ENCODE data around the gene CHST5.
"Not testable (repeated sequence)": the region's sequence is repeated elsewhere in the genome, so short reads cannot be mapped to it uniquely, and the experiment has no call there.

The CHST5 gene

DNA sequence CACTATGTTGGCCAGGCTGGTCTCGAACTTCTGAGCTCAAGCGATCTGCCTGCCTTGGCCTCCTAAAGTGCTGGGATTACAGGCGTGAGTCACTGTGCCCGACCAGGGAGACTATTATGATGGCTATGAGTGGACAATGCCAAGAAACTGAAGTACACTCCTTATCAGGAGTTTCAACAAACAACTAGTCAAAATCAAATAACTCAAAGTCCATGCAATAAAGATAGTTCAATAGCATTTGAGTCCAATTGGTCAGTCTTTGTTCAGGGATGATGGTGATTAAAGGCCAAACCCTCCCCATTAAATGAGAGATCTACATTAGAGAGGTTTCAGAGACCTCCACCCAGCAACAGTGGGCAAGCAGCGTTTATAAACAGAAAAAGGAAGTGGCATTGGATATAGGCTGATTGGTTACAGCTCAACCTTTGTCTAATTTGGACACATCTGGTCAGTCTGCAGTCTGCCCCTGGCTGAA, 8.0 kb downstream of the CHST5 start:
- no peaks in the 10 kb centered on the region for H3K36me3 Mint-ChIP-seq (ENCODE audit: low read depth)
- H3K9me3 Mint-ChIP-seq: no peaks in the 10 kb centered on the region
- no peak overlapping the region for H3K4me3 Mint-ChIP-seq
- H3K4me1 Mint-ChIP-seq: no peaks in the 10 kb centered on the region
- H3K27ac Mint-ChIP-seq: no peak overlapping the region
- no peaks in the 10 kb centered on the region for H3K27me3 Mint-ChIP-seq (ENCODE audit: low read depth)
- TF ChIP-seq, protein P1, sequence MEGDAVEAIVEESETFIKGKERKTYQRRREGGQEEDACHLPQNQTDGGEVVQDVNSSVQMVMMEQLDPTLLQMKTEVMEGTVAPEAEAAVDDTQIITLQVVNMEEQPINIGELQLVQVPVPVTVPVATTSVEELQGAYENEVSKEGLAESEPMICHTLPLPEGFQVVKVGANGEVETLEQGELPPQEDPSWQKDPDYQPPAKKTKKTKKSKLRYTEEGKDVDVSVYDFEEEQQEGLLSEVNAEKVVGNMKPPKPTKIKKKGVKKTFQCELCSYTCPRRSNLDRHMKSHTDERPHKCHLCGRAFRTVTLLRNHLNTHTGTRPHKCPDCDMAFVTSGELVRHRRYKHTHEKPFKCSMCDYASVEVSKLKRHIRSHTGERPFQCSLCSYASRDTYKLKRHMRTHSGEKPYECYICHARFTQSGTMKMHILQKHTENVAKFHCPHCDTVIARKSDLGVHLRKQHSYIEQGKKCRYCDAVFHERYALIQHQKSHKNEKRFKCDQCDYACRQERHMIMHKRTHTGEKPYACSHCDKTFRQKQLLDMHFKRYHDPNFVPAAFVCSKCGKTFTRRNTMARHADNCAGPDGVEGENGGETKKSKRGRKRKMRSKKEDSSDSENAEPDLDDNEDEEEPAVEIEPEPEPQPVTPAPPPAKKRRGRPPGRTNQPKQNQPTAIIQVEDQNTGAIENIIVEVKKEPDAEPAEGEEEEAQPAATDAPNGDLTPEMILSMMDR (IDR thresholded peaks at IDR 0.05; ENCODE audit: unreplicated experiment in 3 of 3): no peak

DNA sequence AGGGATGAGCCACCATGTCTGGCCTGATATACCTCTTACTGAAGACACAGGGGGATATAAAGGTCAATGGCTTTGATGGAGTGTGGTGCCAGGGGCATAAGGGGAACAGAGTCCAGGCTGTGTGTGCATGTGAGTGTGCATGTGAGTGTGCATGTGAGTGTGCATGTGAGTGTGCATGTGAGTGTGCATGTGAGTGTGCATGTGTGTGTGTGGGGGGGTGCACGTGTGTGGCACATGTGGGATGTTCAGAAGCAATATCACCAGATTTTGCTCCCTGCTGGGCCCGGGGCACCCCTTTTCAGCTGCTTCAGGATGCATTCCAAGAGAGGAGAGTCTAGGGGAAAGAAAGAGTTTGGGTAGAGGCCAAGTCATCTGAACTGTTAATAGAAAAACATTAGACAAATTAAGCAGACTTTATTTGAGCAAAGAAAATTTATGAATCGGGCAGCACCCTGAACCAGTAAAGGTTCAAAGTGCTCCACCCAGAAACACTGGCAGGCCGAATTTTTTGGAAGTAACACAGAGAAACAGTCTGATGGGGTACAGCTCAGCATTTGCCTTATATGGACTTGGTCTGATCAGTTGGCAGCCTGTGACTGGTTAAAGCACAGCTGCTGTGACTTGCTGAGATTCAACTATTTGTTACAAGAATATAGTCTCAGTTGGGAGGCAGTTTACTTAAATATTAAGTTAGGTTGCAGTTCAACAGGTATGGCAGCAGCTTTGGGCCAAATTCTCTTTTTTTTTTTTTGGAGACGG, 9.7 kb downstream of the CHST5 start:
- TF ChIP-seq, protein P1 (IDR thresholded peaks at IDR 0.05; ENCODE audit: unreplicated experiment in 3 of 3): no peak
- no peaks in the 10 kb centered on the region for H3K27me3 Mint-ChIP-seq (ENCODE audit: low read depth)

DNA sequence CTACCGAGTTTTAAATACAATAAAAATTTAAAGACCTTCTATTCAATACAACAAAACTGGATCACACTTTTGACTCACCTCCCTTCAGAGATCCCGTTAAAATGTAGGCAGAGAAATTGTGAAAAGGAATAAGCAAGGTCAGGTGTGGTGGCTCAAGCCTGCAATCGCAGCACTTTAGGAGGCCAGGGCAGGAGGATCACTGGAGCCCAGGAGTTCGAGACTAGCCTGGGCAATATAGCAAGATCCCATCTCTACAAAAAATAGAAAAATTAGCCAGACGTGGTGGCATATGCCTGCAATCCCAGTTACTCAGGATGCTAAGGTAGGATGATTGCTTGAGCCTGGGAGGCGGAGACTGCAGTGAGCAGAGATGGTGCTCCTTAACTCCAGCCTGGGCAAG, 16.7 kb downstream of the CHST5 start:
- Mint-ChIP-seq H3K4me3 (no peak overlapping the region), H3K9me3 (no peaks in the 10 kb centered on the region), H3K36me3 (ENCODE audit: low read depth) (no peaks in the 10 kb centered on the region), H3K27ac (no peak overlapping the region), H3K4me1 (peaks cover 12% of the 10 kb centered on the region), H3K27me3 (ENCODE audit: low read depth) (peaks cover 4% of the 10 kb centered on the region)
- TF ChIP-seq, protein P1 (IDR thresholded peaks at IDR 0.05; ENCODE audit: unreplicated experiment in 3 of 3): no peak

More for the DNA sequence above, 9.7 kb downstream of the CHST5 start:
- Mint-ChIP-seq H3K4me3 (no peak overlapping the region), H3K9me3 (no peaks in the 10 kb centered on the region), H3K27ac (no peak overlapping the region), H3K36me3 (ENCODE audit: low read depth) (no peaks in the 10 kb centered on the region), H3K4me1 (no peaks in the 10 kb centered on the region)

DNA sequence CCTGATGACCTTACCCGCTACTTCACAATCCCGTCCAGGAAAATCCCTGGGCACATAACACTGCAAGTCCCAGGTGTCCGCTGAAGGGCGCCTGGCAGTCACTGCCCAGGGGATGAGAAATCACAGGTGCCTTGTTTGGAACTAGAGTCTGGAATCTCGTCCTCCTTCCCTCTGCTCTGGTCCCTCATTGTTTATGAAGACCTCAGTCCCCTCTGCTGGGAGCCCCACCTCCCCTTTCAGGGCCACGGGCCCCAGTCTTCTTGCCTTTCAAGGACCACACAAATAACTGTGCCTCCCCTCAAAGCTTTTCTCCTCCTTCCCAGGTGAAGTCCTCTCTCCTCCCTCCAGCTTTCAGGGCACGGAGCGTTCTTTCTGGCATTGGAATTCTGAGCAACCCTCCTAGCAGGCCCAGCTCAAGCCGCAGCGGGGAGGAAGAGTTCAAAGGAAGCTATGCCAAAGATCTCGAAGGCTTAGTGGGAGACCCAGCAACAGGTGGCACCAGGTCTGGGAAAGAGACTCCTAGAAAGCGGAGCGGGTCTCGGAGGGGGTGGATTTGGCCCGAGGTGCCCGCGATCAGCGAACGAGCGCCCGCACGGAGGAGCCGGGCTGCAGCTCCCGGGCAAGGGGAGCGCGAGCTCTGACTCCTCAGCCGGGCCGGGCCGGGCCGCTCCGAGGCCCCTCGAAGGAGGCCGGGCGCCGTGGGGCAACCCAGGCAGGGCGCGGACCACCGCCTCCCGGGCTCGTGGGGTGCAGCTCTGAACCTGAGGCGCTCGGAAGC, 19.5 kb downstream of the CHST5 start:
- H3K9me3 Mint-ChIP-seq; H3K27me3 Mint-ChIP-seq (ENCODE audit: low read depth); H3K36me3 Mint-ChIP-seq (ENCODE audit: low read depth): not testable (repeated sequence)
- Mint-ChIP-seq H3K4me1 (peaks cover 12% of the 10 kb centered on the region), H3K4me3 (peak overlapping the region; percentile 86 to 91 (median 88)), H3K27ac (peak overlapping the region; percentile 66 to 94 (median 76))

DNA sequence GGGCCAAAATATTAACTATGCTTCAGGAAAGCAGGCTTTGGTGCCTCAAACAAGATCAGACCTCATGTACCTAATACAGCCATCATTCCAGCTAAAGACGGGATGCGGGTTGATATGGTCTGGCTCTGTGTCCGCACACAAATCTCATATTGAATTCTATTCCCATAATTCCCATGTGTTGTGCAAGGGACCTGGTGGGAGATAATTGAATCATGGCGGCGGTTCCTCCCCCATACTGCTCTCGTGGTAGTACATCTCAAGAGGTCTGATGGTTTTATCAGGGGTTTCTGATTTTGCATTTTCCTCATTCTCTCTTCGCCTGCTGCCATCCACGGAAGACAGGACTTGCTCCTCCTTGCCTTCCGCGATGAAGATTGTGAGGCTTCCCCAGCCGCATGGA, 21.6 kb downstream of the CHST5 start:
- H3K27me3 Mint-ChIP-seq (ENCODE audit: low read depth): peaks cover 8% of the 10 kb centered on the region
- TF ChIP-seq, protein P1 (IDR thresholded peaks at IDR 0.05; ENCODE audit: unreplicated experiment in 3 of 3): no peak
- H3K4me1 Mint-ChIP-seq: peaks cover 12% of the 10 kb centered on the region
- H3K9me3 Mint-ChIP-seq: no peaks in the 10 kb centered on the region
- H3K27ac Mint-ChIP-seq: no peak overlapping the region
- peak overlapping the region in 1 of 3 experiments; percentile 81 for H3K4me3 Mint-ChIP-seq
- H3K36me3 Mint-ChIP-seq (ENCODE audit: low read depth): no peaks in the 10 kb centered on the region

DNA sequence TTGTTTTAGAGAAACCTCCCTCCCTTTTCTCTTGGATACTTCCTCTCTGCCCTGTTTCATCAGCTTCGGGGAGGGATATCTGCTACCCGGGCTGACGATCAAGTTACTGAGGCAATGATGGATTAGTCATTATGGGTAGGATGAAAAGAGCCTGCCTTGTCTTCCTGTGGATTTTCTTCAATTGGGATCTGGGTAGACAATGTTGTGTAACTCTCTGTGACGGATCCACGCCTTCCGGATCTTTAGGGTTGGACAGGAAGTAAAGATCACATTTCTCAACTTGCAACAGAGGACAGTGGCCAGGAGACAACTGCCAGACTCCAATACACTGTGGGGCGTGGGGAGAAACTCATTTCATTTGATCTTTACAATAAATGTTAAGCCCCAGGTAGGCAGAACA, 29.3 kb downstream of the CHST5 start:
- H3K36me3 Mint-ChIP-seq (ENCODE audit: low read depth): no peaks in the 10 kb centered on the region
- H3K9me3 Mint-ChIP-seq: no peaks in the 10 kb centered on the region
- H3K4me1 Mint-ChIP-seq: peaks cover 11% of the 10 kb centered on the region
- TF ChIP-seq, protein P1 (IDR thresholded peaks at IDR 0.05; ENCODE audit: unreplicated experiment in 3 of 3): no peak
- peaks cover 11% of the 10 kb centered on the region for H3K27me3 Mint-ChIP-seq (ENCODE audit: low read depth)
- H3K4me3 Mint-ChIP-seq: no peak overlapping the region
- H3K27ac Mint-ChIP-seq: peak overlapping the region in 1 of 3 experiments; percentile 39

Data from nephron (organoid).